SW 1271 (cell line): ENCODE results near the gene NDUFS6.

Source experiments
- DNase-seq, 2 experiments: peaks; one replicate each; lab custom pipeline; 2025; lab: John Stamatoyannopoulos, UW

NDUFS6 gene

GRCh38 chr5:1851290-1851934 lies 50.2 kb downstream of the NDUFS6 start:
- DNase-seq = no peak

DNA sequence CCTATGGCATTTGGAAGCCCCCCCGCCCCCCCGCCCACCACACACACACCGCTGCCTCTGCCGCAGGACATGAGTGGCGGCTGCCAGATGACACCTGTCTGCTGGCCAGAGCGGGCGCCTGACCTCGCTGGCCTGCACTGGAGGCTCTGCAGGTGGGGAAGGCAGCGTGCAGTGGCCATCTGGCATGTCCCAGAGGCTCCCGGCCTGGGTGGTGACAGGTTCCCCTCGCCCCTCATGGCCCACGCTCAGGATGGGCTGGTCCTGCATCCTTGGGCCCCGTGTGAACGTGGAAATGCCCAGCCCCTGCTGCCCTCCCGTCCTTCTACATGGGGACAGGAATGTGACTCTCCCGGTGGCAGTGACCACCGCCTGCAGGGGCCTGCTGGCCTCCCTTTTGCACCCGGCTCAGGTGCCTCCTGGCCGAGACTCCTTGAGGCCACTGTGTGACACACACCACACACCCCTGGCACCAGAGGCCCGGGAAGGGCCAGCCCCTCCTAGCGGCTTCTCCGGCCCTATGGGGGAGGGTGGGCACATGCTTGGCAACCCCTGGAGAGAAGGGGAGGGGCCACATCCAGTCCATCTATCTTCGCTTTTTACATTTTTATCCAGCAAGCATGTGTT lies 51.2 kb downstream of the NDUFS6 start:
- no peak for DNase-seq

DNA sequence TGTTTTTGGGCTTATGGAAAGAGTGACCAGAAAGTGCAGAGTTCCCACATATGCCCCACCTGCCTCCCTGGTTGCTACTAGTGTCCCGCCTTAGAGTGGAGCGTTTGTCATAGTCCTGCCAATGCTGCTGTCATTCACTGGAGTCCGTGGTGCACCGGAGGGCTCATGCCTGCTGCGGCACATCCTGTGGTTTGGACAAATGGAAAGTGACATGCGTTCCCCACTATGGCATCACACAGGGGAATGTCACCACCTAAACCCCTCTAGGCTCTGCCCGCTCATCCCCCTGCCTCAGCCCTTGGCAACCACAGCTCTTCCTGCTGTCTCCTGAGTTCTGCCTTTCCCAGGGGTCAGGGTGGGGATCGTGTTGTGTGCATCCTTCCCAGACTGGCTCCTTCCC lies 52.3 kb downstream of the NDUFS6 start:
- no peak for DNase-seq

DNA sequence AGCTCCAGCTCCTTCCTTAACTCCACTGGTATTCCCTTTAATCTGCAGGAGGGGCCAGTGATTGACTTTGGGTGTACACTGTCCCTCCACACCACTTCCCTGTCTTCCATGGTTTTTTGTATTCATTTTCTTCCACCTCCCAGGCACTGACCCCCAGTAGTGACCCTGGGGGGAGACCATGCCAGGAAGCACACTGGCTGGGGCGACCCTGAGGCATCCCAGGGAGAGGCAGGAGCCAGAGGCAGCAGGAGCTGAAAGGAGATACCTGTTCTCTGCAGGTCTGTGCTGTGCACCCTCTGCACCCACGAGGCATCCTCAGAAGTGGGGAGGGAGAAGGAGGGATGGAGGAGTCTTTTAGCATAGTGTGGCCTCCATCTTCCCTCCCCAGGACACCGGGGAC lies 53.9 kb downstream of the NDUFS6 start:
- DNase-seq = no peak

- no peak for DNase-seq
These were observed 54.4 kb downstream of the NDUFS6 start for GRCh38 chr5:1855596-1855995.

DNA sequence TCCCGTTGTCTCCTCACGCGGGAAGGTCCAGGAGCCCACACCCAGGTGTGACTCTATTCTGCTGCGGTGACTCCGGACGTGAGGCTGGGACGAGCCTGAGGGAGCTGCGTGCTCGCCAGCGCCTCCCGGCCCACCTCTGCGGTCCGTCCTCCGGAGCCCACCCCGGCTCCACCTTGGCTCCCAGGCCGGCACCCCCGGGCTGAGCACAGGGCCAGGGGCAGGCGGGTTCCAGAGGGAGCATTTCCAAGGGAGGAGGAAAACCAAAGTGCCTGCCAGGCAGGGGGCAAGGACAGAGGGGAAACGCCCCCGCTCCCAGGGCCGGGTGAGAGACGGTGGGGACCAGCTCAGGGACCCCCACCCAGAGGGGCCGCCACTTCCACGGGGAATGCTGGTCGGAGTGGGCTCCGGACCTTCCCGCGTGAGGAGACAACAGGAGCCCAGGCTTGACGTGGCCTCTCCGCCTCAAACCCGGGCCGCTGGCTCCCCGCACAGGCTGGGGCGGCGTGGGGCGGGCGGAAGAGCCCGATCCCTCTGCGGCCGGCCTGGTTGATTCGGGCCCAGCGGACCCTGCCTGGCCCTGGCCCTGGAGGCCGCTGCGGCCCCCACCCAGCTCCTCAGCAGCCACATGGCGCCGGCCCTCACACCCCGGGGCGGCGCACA lies 55.5 kb downstream of the NDUFS6 start:
- DNase-seq = no peak

DNA sequence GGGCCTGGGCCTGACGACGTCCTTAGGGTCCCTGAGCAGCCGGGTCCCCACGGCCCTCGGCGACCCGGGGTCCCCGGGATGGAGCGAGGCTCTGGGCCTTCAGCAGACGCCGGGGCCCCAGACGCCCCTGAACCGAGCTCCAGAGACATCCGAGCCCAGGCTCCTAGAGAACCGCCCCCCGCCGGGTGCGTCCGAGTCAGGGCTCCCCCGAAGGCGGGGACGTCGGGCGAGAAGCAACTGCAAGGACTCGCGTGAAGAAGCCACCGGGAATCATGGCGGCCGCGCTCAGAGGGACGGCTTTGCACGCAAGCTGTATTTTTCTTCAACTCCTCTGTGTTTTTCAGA lies 56.0 kb downstream of the NDUFS6 start:
- no peak for DNase-seq

GRCh38 chr5:1858436-1858835 lies 57.2 kb downstream of the NDUFS6 start:
- DNase-seq = no peak

- no peak for DNase-seq
These were observed 57.9 kb downstream of the NDUFS6 start for GRCh38 chr5:1859099-1859498.

GRCh38 chr5:1860021-1860610 lies 58.9 kb downstream of the NDUFS6 start:
- DNase-seq = no peak

- DNase-seq = no peak
These were observed 59.7 kb downstream of the NDUFS6 start for GRCh38 chr5:1860949-1861348.

DNA sequence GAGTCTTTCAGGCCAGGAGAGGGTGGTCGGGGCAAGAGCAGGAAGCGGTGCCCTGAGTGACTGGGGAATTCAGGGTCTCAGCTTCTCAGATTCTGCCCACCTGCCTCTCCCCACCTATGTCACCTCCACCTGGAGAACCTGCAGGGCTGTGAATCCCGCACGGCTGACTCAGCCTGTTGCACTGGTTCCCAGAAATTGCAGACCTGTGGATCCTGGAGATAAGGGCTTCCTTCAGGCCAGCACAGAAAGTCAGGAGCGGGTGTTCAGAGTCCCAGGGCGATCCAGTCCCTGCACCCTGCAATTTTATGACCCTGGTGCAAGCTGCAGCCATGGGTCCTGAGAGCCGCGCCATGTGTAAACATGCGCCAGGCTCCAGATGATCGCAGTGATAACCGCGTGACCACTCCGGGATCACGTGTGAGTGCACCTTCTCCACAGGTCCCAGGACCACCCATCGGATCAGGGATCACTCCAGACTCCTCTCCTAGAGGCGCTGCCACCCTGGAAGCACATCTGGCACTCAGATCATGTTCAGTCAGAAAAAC lies 63.8 kb downstream of the NDUFS6 start:
- no peak for DNase-seq

- DNase-seq = no peak
These were observed 64.3 kb downstream of the NDUFS6 start for GRCh38 chr5:1865486-1865885.
